HG03439 (cell line): ENCODE measurements around the gene MCTP1.
"Not testable (repeated sequence)": the region's sequence is repeated elsewhere in the genome, so short reads cannot be mapped to it uniquely, and the experiment has no call there.

Experiments
- ATAC-seq: cut with Tn5 transposase; IDR thresholded peaks from one replicate; pipeline ENCODE4 v1.9.1; 2021; ENCODE audit warnings: mild to moderate bottlenecking, moderate library complexity; ENCODE audit not compliant: unreplicated experiment

MCTP1 gene

GRCh38 chr5:95035891-95036685 is 248.8 kb downstream of the MCTP1 start:
- no peak for ATAC-seq

DNA sequence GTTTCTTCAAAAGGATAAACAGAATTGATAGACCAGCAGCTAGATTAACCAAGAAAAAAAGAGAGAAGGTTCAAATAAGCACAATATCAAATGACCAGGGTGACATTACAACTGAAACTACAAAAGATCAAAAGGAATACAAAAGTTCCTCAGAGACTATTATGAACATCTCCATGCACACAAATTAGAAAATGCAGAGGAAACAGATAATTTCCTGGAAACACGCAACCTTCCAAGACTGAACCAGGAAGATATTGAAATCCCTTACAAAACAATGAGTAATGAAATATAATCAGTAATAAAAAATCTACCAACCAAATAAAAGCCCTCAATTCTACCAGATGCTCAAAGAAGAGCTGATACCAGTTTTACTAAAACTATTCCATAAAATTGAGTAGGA is 252.1 kb downstream of the MCTP1 start:
- ATAC-seq = no peak

DNA sequence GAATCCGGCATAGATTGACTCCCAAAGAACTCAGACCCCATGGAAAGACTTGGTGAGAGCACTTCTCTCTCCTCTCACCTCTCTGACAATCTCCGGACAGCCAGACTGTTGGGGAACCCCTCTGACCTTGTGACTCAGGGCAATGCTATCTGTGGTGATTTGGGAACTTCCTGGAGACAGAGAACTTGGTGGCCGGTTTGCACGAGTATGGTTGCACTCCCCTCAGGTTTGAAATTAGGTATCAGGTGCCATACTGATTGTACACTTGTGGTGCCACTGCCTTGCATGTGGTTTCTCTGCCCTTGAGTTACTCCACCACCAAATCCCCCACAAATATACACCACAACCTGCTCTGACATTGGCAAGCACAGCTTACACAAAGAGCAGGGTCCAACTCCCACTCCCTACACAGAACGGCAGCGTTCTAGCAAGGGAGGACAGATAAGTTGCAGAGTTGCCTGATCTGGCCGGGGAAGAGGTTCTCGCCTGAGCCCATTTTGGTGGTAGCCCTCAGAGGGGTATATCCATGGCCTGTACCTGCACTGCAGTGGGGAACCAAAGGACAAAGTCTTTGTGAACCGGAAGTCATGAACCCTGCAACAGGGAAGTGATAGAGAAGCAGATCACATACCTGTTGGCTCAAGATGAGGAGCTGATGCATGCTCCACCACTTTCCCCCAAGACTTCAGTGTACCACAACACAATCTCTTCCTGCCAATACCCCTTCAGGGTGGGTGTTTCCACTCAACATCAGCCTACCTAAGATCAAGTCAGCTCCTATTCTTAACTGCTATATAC is 255.1 kb downstream of the MCTP1 start:
- no peak for ATAC-seq

GRCh38 chr5:95027775-95028174 is 257.1 kb downstream of the MCTP1 start:
- ATAC-seq = no peak

DNA sequence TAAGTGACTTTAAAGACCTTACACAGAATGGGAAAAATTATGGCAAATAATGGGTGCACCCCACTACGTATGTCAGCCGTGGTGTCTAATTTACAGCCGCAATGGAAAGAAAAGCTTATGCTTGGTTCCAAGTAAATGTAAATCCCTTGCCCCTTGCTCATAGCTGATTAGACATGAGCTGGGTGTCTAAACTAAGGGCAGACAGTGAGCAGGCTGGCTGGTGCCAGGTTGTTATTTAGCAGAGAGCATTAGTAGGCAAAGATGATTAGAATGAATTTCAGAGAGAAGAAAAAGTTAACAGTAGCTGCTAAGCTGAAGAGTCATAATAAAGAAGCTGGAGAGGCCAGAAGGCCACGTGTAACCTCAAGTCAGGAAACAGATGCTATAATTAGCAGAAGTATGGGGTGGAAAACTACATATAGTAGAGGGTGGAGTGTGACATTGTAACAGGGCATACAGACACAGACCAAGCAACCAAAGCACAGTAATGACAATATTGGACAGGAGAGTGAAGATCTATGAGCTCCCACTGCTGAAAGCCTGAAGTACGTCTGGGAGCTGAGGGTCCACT is 257.7 kb downstream of the MCTP1 start:
- no peak for ATAC-seq

- ATAC-seq = no peak
Observed at GRCh38 chr5:95026718-95027117, 258.2 kb downstream of the MCTP1 start.

- ATAC-seq = no peak
Observed at GRCh38 chr5:95022967-95023695, 261.8 kb downstream of the MCTP1 start.

- ATAC-seq = no peak
Observed at GRCh38 chr5:95020345-95020744, 264.5 kb downstream of the MCTP1 start.

- ATAC-seq = no peak
Observed at GRCh38 chr5:95018946-95019345, 265.9 kb downstream of the MCTP1 start.

GRCh38 chr5:95018511-95018910 is 266.4 kb downstream of the MCTP1 start:
- no peak for ATAC-seq

DNA sequence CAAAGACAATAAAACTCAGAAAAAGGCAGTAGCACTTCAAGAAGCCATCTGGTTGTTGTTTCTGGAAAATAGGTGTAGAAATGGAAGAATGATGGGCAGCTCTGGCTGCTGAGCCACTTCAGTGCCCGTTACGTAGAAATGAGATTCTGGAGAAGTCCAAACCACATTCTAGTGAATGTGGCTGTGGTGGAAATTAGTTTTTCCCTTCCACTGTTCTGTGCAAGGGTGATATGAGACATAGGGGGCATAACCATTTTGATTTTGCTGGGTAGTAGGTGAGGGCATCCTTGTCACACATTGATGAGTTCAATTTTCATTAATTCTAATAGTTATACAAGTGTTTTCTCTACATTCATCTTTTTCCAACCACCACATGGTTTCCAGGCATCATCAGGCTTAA is 275.1 kb downstream of the MCTP1 start:
- ATAC-seq = no peak

GRCh38 chr5:95007921-95008597 is 276.8 kb downstream of the MCTP1 start:
- ATAC-seq = no peak

DNA sequence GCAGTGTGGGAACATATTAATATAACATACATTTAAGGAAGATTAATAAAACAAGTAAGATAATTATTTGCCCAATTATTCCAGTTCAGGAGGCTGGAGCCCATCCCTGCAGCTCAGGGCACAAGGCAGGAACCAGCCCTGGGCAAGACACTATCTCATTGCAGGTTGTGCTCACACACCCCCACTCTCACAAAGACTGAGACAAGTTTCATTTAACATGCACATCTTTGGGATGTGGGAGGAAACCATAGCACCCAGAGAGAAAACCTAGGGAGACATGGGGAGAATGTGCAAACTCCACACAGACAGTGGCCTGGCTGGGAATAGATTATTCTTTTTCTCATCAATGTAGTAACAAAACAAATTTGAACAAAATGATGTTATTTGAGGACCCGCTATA is 279.1 kb downstream of the MCTP1 start:
- ATAC-seq = no peak

GRCh38 chr5:94998670-94999069 is 286.2 kb downstream of the MCTP1 start:
- no peak for ATAC-seq

- not testable (repeated sequence) for ATAC-seq
Observed at GRCh38 chr5:94994537-94994936, 290.4 kb downstream of the MCTP1 start.

DNA sequence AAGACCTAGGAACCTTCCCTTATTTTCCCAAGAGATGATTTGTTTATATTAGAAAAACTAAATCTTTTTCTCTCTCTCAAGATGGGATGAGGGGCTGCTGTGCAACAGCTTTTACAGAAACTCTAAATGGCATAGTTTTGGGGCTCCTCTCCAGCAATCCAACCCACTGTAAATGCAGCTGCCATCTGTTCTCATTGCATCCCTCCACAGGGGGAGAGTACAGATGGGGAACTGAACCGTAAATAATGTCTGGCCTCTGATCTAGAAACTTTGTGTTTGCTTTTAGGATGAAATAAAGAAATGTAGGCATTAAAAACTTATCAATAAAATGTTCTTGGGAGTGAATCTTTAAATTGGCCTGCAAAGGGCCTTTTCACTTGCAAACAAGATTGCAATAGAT is 291.4 kb downstream of the MCTP1 start:
- no peak for ATAC-seq

- no peak for ATAC-seq
Observed at GRCh38 chr5:94992325-94992724, 292.6 kb downstream of the MCTP1 start.

- no peak for ATAC-seq
Observed at GRCh38 chr5:94983861-94984535, 300.9 kb downstream of the MCTP1 start.

DNA sequence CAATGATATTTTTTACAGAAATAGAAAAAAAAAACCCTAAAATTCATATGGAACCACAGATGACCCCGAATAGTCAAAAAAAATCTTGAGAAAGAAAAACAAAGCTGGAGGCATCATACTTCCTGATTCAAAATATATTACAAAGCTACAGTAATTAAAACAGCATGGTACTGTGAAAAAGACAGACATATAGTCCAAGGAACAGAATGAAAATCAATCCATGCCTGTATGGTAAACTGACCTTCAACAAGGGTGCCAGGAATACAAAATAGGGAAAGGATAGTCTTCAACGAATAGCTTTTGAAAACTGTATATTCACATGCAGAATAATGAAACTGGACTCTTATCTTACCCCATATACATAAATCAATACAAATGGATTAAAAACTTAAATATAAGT is 307.5 kb downstream of the MCTP1 start:
- no peak for ATAC-seq

DNA sequence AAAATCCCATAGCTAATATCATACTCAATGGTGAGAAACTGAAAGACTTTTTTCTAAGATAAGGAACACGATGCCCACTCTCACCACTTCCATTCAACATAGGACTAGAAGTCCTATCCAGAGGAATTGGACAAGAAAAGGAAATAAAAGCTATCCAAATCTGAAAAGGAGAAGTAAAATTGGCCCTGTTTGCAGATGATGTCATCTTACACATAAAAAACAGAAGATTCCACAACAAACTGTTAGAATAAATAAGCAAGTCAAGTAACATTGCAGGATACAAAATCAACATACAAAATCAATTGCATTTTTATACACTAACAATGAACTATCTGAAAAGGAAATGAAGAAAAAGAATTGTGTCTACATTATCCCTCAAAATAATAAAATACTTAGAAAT is 308.0 kb downstream of the MCTP1 start:
- ATAC-seq = no peak
